H1 (cell line): Measurements from ENCODE around the gene CDK5RAP2. TPM values are rescaled to one million over a fixed set of nuclear protein-coding genes. Genes with fewer than 3 reads are reported as not detected.

Experiments
- CTCF ChIA-PET: fragments of 300-600 bp; sonication (Branson Sonifier 250); formaldehyde crosslinking; loops from one replicate; lab custom pipeline; 2021; ENCODE audit not compliant: partially characterized antibody; lab: Charles Lee
- POLR2A ChIA-PET: fragments of 300-600 bp; sonication (Branson Sonifier 250); formaldehyde crosslinking; loops from one replicate; lab custom pipeline; 2021; ENCODE audit warnings: inconsistent platforms; ENCODE audit not compliant: partially characterized antibody; lab: Charles Lee
- DNase-seq, 2 experiments: peaks; one replicate each; pipeline versions ENCODE4 v3.0.0 to v3.0.0-alpha.2; 2010 to 2022; ENCODE audit warnings: low spot score in 2 of 2, low read depth in 1 of 2, mixed read lengths in 1 of 2
- FAIRE-seq: peaks from 2 replicates; lab custom pipeline; 2011; peaks lifted over from hg19 to GRCh38; lab: Jason Lieb, UNC
- H2AFZ ChIP-seq: 2 replicates; pipeline ENCODE4 v1.8.1; 2012; ENCODE audit warnings: low read length, inconsistent platforms
- H2AK5ac ChIP-seq: 2 replicates; pipeline ENCODE4 v1.6.1; 2013; ENCODE audit warnings: low read depth, low read length
- H2BK120ac ChIP-seq: replicated peaks from 2 replicates; pipeline ENCODE3; 2013; ENCODE audit warnings: low read depth, low read length, inconsistent platforms
- H2BK12ac ChIP-seq: 2 replicates; pipeline ENCODE4 v1.6.1; 2013; ENCODE audit warnings: low read depth, low read length
- H2BK15ac ChIP-seq: 2 replicates; pipeline ENCODE4 v1.6.1; 2013; ENCODE audit warnings: low read length
- H2BK20ac ChIP-seq: 2 replicates; pipeline ENCODE4 v1.6.1; 2013; ENCODE audit warnings: low read length
- H2BK5ac ChIP-seq: 2 replicates; pipeline ENCODE4 v1.6.1; 2013; ENCODE audit warnings: low read depth, low read length
- H3K14ac ChIP-seq: 2 replicates; pipeline ENCODE4 v1.6.1; 2013; ENCODE audit warnings: inconsistent platforms; ENCODE audit not compliant: insufficient read length
- H3K18ac ChIP-seq: 2 replicates; pipeline ENCODE4 v1.6.1; 2013; ENCODE audit warnings: low read length; ENCODE audit errors: extremely low read depth
- H3K23ac ChIP-seq: 2 replicates; pipeline ENCODE4 v1.6.1; 2013; ENCODE audit warnings: inconsistent platforms; ENCODE audit not compliant: insufficient read length
- H3K23me2 ChIP-seq: 2 replicates; pipeline ENCODE4 v1.6.1; 2013; ENCODE audit warnings: low read depth, low read length
- H3K27ac ChIP-seq: 2 replicates; pipeline ENCODE4 v1.6.1; 2011; ENCODE audit warnings: low read depth, low read length, inconsistent platforms
- H3K27me3 ChIP-seq, 4 experiments: replicated peaks in 1 of 4; 1 replicate in 1 of 4; 2 replicates in 3 of 4; pipeline versions ENCODE4 v1.6.1 to v1.8.1; 2011 to 2013; ENCODE audit warnings: low read length in 3 of 4, mild to moderate bottlenecking in 3 of 4, inconsistent platforms in 2 of 4, mixed read lengths in 2 of 4, moderate library complexity in 1 of 4; ENCODE audit not compliant: control insufficient read depth in 3 of 4, insufficient read depth in 3 of 4; ENCODE audit errors: extremely low read depth in 1 of 4
- H3K36me3 ChIP-seq, 4 experiments: 2 replicates each; pipeline versions ENCODE4 v1.6.1 to v1.8.1; 2011 to 2013; ENCODE audit warnings: mild to moderate bottlenecking in 4 of 4, low read length in 3 of 4, moderate library complexity in 2 of 4, control low read depth in 1 of 4, inconsistent platforms in 1 of 4; ENCODE audit not compliant: insufficient read depth in 4 of 4, control insufficient read depth in 2 of 4
- H3K4ac ChIP-seq: replicated peaks from 2 replicates; pipeline ENCODE3; 2013; ENCODE audit warnings: low read length, low read depth, mixed read lengths, inconsistent platforms; ENCODE audit not compliant: insufficient read length
- H3K4me1 ChIP-seq, 4 experiments: replicated peaks in 1 of 4; 1 replicate in 1 of 4; 2 replicates in 3 of 4; pipeline versions ENCODE4 v1.6.1 to v1.8.1; 2011 to 2013; ENCODE audit warnings: low read length in 3 of 4, inconsistent platforms in 2 of 4, mixed read lengths in 1 of 4; ENCODE audit not compliant: insufficient read depth in 4 of 4, control insufficient read depth in 3 of 4
- H3K4me2 ChIP-seq, 2 experiments: 2 replicates each; pipeline versions ENCODE4 v1.6.1 to v1.8.1; 2011 to 2013; ENCODE audit warnings: low read depth in 2 of 2, low read length in 2 of 2, control low read depth in 1 of 2, inconsistent platforms in 1 of 2, mild to moderate bottlenecking in 1 of 2; ENCODE audit not compliant: insufficient read depth in 1 of 2
- H3K4me3 ChIP-seq, 4 experiments: fragments of 200-600, 300-600 bp in 1 of 4; sonication (generic), shearing (Covaris generic), sonication (Bioruptor Twin) in 1 of 4; 2 replicates each; pipeline versions ENCODE4 v1.5.1 to v1.8.1; 2011 to 2016; ENCODE audit warnings: low read length in 4 of 4, low read depth in 3 of 4, control low read depth in 2 of 4, inconsistent platforms in 2 of 4, mild to moderate bottlenecking in 2 of 4, mixed read lengths in 1 of 4, moderate library complexity in 1 of 4; ENCODE audit not compliant: insufficient read depth in 2 of 4; ENCODE audit errors: extremely low read depth in 1 of 4
- H3K56ac ChIP-seq: replicated peaks from 2 replicates; pipeline ENCODE3; 2013; ENCODE audit warnings: low read depth, mild to moderate bottlenecking, mixed read lengths, low read length, inconsistent platforms; ENCODE audit not compliant: insufficient read length
- H3K79me1 ChIP-seq: 2 replicates; pipeline ENCODE4 v1.6.1; 2013; ENCODE audit warnings: low read depth, low read length, control low read depth
- H3K79me2 ChIP-seq, 2 experiments: 2 replicates each; pipeline versions ENCODE4 v1.6.1 to v1.8.1; 2012 to 2013; ENCODE audit warnings: low read length in 2 of 2, mild to moderate bottlenecking in 2 of 2, inconsistent platforms in 1 of 2; ENCODE audit not compliant: insufficient read depth in 2 of 2, control insufficient read depth in 1 of 2
- H3K9ac ChIP-seq, 4 experiments: replicated peaks in 1 of 4; 1 replicate in 1 of 4; 2 replicates in 3 of 4; pipeline versions ENCODE4 v1.6.1 to v1.8.1; 2011 to 2013; ENCODE audit warnings: low read depth in 3 of 4, low read length in 3 of 4, control low read depth in 2 of 4, mild to moderate bottlenecking in 2 of 4, moderate library complexity in 2 of 4, inconsistent platforms in 1 of 4; ENCODE audit errors: extremely low read depth in 1 of 4
- H3K9me3 ChIP-seq, 2 experiments: 2 replicates each; pipeline versions ENCODE4 v1.6.1 to v1.8.1; 2012 to 2013; ENCODE audit warnings: mild to moderate bottlenecking in 2 of 2, moderate library complexity in 2 of 2, control low read depth in 1 of 2, inconsistent platforms in 1 of 2, low read depth in 1 of 2, low read length in 1 of 2, mixed read lengths in 1 of 2; ENCODE audit not compliant: insufficient read depth in 2 of 2
- H4K20me1 ChIP-seq, 2 experiments: replicated peaks in 1 of 2; 2 replicates each; pipeline versions ENCODE3 to v1.8.1; 2011 to 2013; ENCODE audit warnings: inconsistent platforms in 2 of 2, low read length in 2 of 2, mild to moderate bottlenecking in 1 of 2; ENCODE audit not compliant: insufficient read depth in 2 of 2, control insufficient read depth in 1 of 2
- H4K5ac ChIP-seq: 2 replicates; pipeline ENCODE4 v1.6.1; 2013; ENCODE audit warnings: low read length, low read depth, mixed read lengths, inconsistent platforms; ENCODE audit not compliant: insufficient read length
- H4K8ac ChIP-seq: 2 replicates; pipeline ENCODE4 v1.8.0; 2013; ENCODE audit warnings: mild to moderate bottlenecking, moderate library complexity, low read length, inconsistent platforms; ENCODE audit not compliant: insufficient read depth; ENCODE audit errors: extremely low read depth
- H4K91ac ChIP-seq: replicated peaks from 2 replicates; pipeline ENCODE3; 2013; ENCODE audit warnings: low read length, mixed read lengths, inconsistent platforms; ENCODE audit not compliant: insufficient read length
- GABPA ChIP-seq: IDR thresholded peaks from 2 replicates; pipeline ENCODE4 v1.6.1; 2011; ENCODE audit warnings: mild to moderate bottlenecking, low read length, moderate library complexity, borderline replicate concordance; ENCODE audit not compliant: insufficient read depth
- HDAC2 ChIP-seq, 2 experiments: fragments of 300-600 bp in 1 of 2; sonication (generic) in 1 of 2; IDR thresholded peaks; 2 replicates each; pipeline ENCODE4 v1.6.1; 2011 to 2012; ENCODE audit warnings: low read depth in 2 of 2, low read length in 2 of 2, mild to moderate bottlenecking in 2 of 2, moderate library complexity in 2 of 2, borderline replicate concordance in 1 of 2, inconsistent platforms in 1 of 2
- PHF8 ChIP-seq: fragments of 200-600 bp; sonication (generic); conservative IDR thresholded peaks from 2 replicates; pipeline ENCODE4 v1.7.1; 2012; ENCODE audit warnings: low read depth, mild to moderate bottlenecking, inconsistent platforms, low read length, moderate library complexity
- SAP30 ChIP-seq: fragments of 300-600 bp; sonication (generic); IDR thresholded peaks from 2 replicates; pipeline ENCODE4 v1.7.1; 2012; ENCODE audit warnings: low read length, moderate library complexity, mild to moderate bottlenecking, inconsistent platforms; ENCODE audit not compliant: insufficient read depth, insufficient replicate concordance
- SIX5 ChIP-seq: IDR thresholded peaks from 2 replicates; pipeline ENCODE4 v1.6.1; 2011; ENCODE audit warnings: mild to moderate bottlenecking, low read depth, low read length
- TAF1 ChIP-seq: IDR thresholded peaks from 2 replicates; pipeline ENCODE4 v1.6.1; 2011; ENCODE audit warnings: mild to moderate bottlenecking, low read depth, low read length
- WGBS, 2 experiments: shearing (Covaris generic) in 1 of 2; methylation state at CpG; one replicate each; pipeline versions ENCODE4 v1.1.6 to v1.1.7; 2013 to 2015; ENCODE audit warnings: low lambda C conversion rate in 2 of 2, mixed read lengths in 2 of 2, inconsistent platforms in 1 of 2, low coverage in 1 of 2, missing lambda C conversion rate in 1 of 2; ENCODE audit not compliant: insufficient replicate concordance in 2 of 2, insufficient coverage in 1 of 2, insufficient read length in 1 of 2; ENCODE audit errors: extremely low coverage in 1 of 2, missing lambda C conversion rate in 1 of 2; 5-methylcytosine and 5-hydroxymethylcytosine counted together
- polyA plus RNA-seq, 7 experiments: library from polyadenylated mRNA; depleted of rRNA in 3 of 7; stranded (reverse) in 5 of 7; unstranded in 2 of 7; fragments of >200 nt in 5 of 7; fragments of 200-250 nt in 2 of 7; gene quantifications; 1 replicate in 5 of 7; 2 replicates in 1 of 7; 4 replicates in 1 of 7; pipeline versions ENCODE4 v1.2.1 to v1.2.3, GENCODE V29; 2011 to 2013; ENCODE audit warnings: missing spikeins in 2 of 7, mixed read lengths in 2 of 7
- total RNA-seq: library from RNA; stranded (reverse); fragmentation: NEBNext Ultra II Directional; extraction: Animal tissue kit (Norgen Biotek cat#: 25700); gene quantifications from 2 replicates; pipeline ENCODE4 v1.2.1, GENCODE V29; 2021

The CDK5RAP2 gene
- total and polyA plus RNA-seq, 2 of the 8 experiments (the other 6 are each of a cell fraction or from before 2014, with no cell fraction given) = 19.8 to 49.4 TPM

DNA sequence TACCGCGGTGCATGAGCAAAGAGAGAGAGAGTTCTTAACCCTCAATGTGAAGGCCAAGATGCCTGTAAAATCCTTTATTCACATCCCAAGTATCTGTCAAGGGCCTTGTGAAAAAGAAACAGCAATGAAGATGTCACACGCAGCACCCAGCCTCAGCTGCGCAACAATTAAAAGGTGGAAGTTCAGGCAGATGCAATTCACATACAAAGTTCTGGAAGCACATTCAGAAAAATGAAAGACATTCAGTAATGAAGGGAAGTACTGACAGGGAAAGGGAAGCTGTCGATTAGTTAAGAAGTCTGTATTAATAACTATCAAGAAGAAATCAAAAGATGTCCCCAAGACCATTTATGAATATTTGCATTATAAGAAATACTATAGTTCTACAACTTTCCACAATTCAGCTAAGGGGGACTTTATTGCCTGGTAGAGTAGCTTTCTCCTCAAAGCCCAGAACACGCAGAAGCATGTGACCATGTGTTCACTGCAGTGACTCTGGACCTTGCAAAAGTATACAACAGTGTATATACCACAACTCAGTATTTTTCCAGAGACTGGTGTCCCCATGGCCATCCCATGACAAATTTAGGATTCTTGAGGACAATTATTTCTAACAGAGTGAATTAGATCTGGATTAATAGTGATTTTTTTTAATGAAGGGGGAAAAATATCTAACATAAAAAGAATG is 137.5 kb downstream of the CDK5RAP2 start:
- no peak overlapping the region for H3K9ac ChIP-seq
- H4K8ac ChIP-seq = no peak overlapping the region
- CTCF ChIA-PET = interaction anchor here (0.8 to 2.0 kb wide), 4 partner anchors 35 to 145 kb away, joined by 3 to 11 read pairs (median 4); no protein-coding TSS in a partner anchor
- no peaks in the 10 kb centered on the region for H3K4me1 ChIP-seq
- H4K91ac ChIP-seq = no peak overlapping the region
- peaks cover 0 to 7% of the 10 kb centered on the region in 2 experiments for H4K20me1 ChIP-seq
- no peak overlapping the region for H2BK15ac ChIP-seq
- H2BK12ac ChIP-seq = no peak overlapping the region
- H2BK5ac ChIP-seq = no peak overlapping the region
- DNase-seq = no peak
- no peak overlapping the region for H3K4ac ChIP-seq
- no peak overlapping the region for H3K14ac ChIP-seq
- H3K9me3 ChIP-seq = no peaks in the 10 kb centered on the region
- H3K27ac ChIP-seq = no peak overlapping the region
- H3K56ac ChIP-seq = no peak overlapping the region
- peaks cover 4% of the 10 kb centered on the region; the same call in 1 of the 2 replicates for H3K23me2 ChIP-seq
- H2BK120ac ChIP-seq = no peak overlapping the region
- H2BK20ac ChIP-seq = no peak overlapping the region
- peaks cover 6 to 48% (median 21%) of the 10 kb centered on the region in 4 experiments for H3K36me3 ChIP-seq
- no peak for FAIRE-seq
- H2AK5ac ChIP-seq = no peak overlapping the region
- no peaks in the 10 kb centered on the region for H3K79me2 ChIP-seq
- H3K4me3 ChIP-seq = no peak overlapping the region
- WGBS, 2 experiments = 90% methylated on average over 6 of the region's 6 CpGs; no CpG with 5 or more reads in 1 of the 2 experiments
- no peak overlapping the region for H3K4me2 ChIP-seq
- H3K79me1 ChIP-seq = no peaks in the 10 kb centered on the region
- H3K27me3 ChIP-seq = no peaks in the 10 kb centered on the region
- no peak overlapping the region for H3K18ac ChIP-seq
- no peak overlapping the region for H4K5ac ChIP-seq
- POLR2A ChIA-PET = no interaction called here
- no peak overlapping the region for H3K23ac ChIP-seq
- no peak overlapping the region for H2AFZ ChIP-seq
- TF ChIP-seq GABPA (no peak), PHF8 (no peak), TAF1 (no peak), SIX5 (no peak), HDAC2 (IDR thresholded peaks at IDR 0.05; ENCODE audit: borderline replicate concordance in 1 of 2, low read depth in 2 of 2, low read length in 2 of 2) (no peak), SAP30 (no peak)
